H9 (cell line): ENCODE results near the gene SNTG2. TPM values are rescaled to one million over a fixed set of nuclear protein-coding genes. Genes with fewer than 3 reads are reported as not detected.

Experiments used
- DNase-seq: peaks from one replicate; pipeline ENCODE4 v3.0.0-alpha.2; 2017
- H2AFZ ChIP-seq: one replicate; pipeline ENCODE4 v1.6.1; 2013; ENCODE audit warnings: mild to moderate bottlenecking, low read length, control low read depth, moderate library complexity
- H2AK5ac ChIP-seq: 2 replicates; pipeline ENCODE4 v1.6.1; 2013; ENCODE audit warnings: low read length, control low read depth, mixed read lengths; ENCODE audit not compliant: insufficient read length
- H2BK120ac ChIP-seq: one replicate; pipeline ENCODE4 v1.6.1; 2013; ENCODE audit warnings: low read depth, mild to moderate bottlenecking, low read length, control low read depth, inconsistent platforms; ENCODE audit not compliant: poor library complexity, severe bottlenecking
- H2BK12ac ChIP-seq: 2 replicates; pipeline ENCODE4 v1.6.1; 2013; ENCODE audit warnings: low read length, control low read depth, mixed read lengths, low read depth; ENCODE audit not compliant: insufficient read length
- H2BK15ac ChIP-seq: 2 replicates; pipeline ENCODE4 v1.6.1; 2013; ENCODE audit warnings: low read depth, low read length, control low read depth
- H2BK20ac ChIP-seq: one replicate; pipeline ENCODE4 v1.6.1; 2013; ENCODE audit warnings: low read depth, mild to moderate bottlenecking, low read length, control low read depth, inconsistent platforms; ENCODE audit not compliant: poor library complexity, severe bottlenecking
- H2BK5ac ChIP-seq: 2 replicates; pipeline ENCODE4 v1.6.1; 2013; ENCODE audit warnings: low read length, control low read depth, mixed read lengths; ENCODE audit not compliant: insufficient read length
- H3K14ac ChIP-seq: 2 replicates; pipeline ENCODE4 v1.6.1; 2013; ENCODE audit warnings: low read length, control low read depth; ENCODE audit not compliant: insufficient read depth
- H3K18ac ChIP-seq: 2 replicates; pipeline ENCODE4 v1.6.1; 2013; ENCODE audit warnings: low read depth, mild to moderate bottlenecking, mixed read lengths, low read length, control low read depth; ENCODE audit not compliant: insufficient read length
- H3K23ac ChIP-seq: 2 replicates; pipeline ENCODE4 v1.6.1; 2013; ENCODE audit warnings: low read length, control low read depth, mixed read lengths, low read depth; ENCODE audit not compliant: insufficient read length
- H3K23me2 ChIP-seq: 2 replicates; pipeline ENCODE4 v1.6.1; 2013; ENCODE audit warnings: low read depth, mild to moderate bottlenecking, mixed read lengths, low read length, control low read depth; ENCODE audit not compliant: insufficient read length, poor library complexity, severe bottlenecking
- H3K27ac ChIP-seq: 2 replicates; pipeline ENCODE4 v1.5.1; 2013; ENCODE audit warnings: low read length, control low read depth, mixed read lengths, low read depth; ENCODE audit not compliant: insufficient read length
- H3K27me3 ChIP-seq: 2 replicates; pipeline ENCODE4 v1.6.1; 2013; ENCODE audit warnings: low read length, control low read depth, inconsistent platforms; ENCODE audit not compliant: insufficient read depth
- H3K4ac ChIP-seq: 2 replicates; pipeline ENCODE4 v1.6.1; 2013; ENCODE audit warnings: low read depth, mild to moderate bottlenecking, control low read depth, inconsistent platforms, low read length, moderate library complexity
- H3K4me1 ChIP-seq: 2 replicates; pipeline ENCODE4 v1.6.1; 2013; ENCODE audit warnings: low read length, control low read depth, inconsistent platforms; ENCODE audit not compliant: insufficient read depth
- H3K4me2 ChIP-seq: 2 replicates; pipeline ENCODE4 v1.6.1; 2013; ENCODE audit warnings: low read length, control low read depth, mixed read lengths; ENCODE audit not compliant: insufficient read length, insufficient read depth
- H3K56ac ChIP-seq: 2 replicates; pipeline ENCODE4 v1.6.1; 2013; ENCODE audit warnings: low read depth, mild to moderate bottlenecking, mixed read lengths, low read length, control low read depth; ENCODE audit not compliant: insufficient read length
- H3K79me1 ChIP-seq: 2 replicates; pipeline ENCODE4 v1.6.1; 2013; ENCODE audit warnings: low read depth, mild to moderate bottlenecking, moderate library complexity, low read length, control low read depth, inconsistent platforms; ENCODE audit not compliant: insufficient read depth, poor library complexity, severe bottlenecking
- H3K79me2 ChIP-seq: 2 replicates; pipeline ENCODE4 v1.6.1; 2013; ENCODE audit warnings: low read length, control low read depth, inconsistent platforms; ENCODE audit not compliant: insufficient read depth
- H3K9ac ChIP-seq: 2 replicates; pipeline ENCODE4 v1.6.1; 2013; ENCODE audit warnings: low read length, control low read depth, mixed read lengths; ENCODE audit not compliant: insufficient read length; ENCODE audit errors: extremely low read depth
- H3K9me3 ChIP-seq: one replicate; pipeline ENCODE4 v1.6.1; 2013; ENCODE audit warnings: low read depth, low read length, inconsistent platforms; ENCODE audit not compliant: control insufficient read depth
- H3T11ph ChIP-seq: one replicate; pipeline ENCODE4 v1.6.1; 2013; ENCODE audit warnings: mild to moderate bottlenecking, low read length, control low read depth, inconsistent platforms
- H4K20me1 ChIP-seq: one replicate; pipeline ENCODE4 v1.6.1; 2013; ENCODE audit not compliant: control insufficient read depth, insufficient read length, insufficient read depth
- H4K5ac ChIP-seq: 2 replicates; pipeline ENCODE4 v1.6.1; 2013; ENCODE audit warnings: low read depth, mild to moderate bottlenecking, mixed read lengths, low read length, control low read depth; ENCODE audit not compliant: insufficient read length
- H4K8ac ChIP-seq: replicated peaks from 2 replicates; pipeline ENCODE4 v1.6.1; 2013; ENCODE audit warnings: low read length, control low read depth, mixed read lengths, low read depth; ENCODE audit not compliant: insufficient read length
- H4K91ac ChIP-seq: 2 replicates; pipeline ENCODE4 v1.6.1; 2013; ENCODE audit warnings: low read depth, mild to moderate bottlenecking, moderate library complexity, mixed read lengths, low read length, control low read depth; ENCODE audit not compliant: insufficient read length
- H3K27ac Mint-ChIP-seq, 3 experiments: 2 replicates in 2 of 3; 3 replicates in 1 of 3; pipeline ENCODE4 v1.8.0; 2020 to 2021; ENCODE audit warnings: mixed read lengths in 3 of 3, mild to moderate bottlenecking in 1 of 3, moderate library complexity in 1 of 3
- H3K27me3 Mint-ChIP-seq: 2 replicates; pipeline ENCODE4 v1.8.0; 2021; ENCODE audit warnings: low read depth, mild to moderate bottlenecking, moderate library complexity, mixed read lengths
- H3K36me3 Mint-ChIP-seq, 3 experiments: 2 replicates in 2 of 3; 3 replicates in 1 of 3; pipeline ENCODE4 v1.8.0; 2020 to 2021; ENCODE audit warnings: low read depth in 3 of 3, mixed read lengths in 3 of 3; ENCODE audit not compliant: insufficient read depth in 1 of 3
- H3K4me1 Mint-ChIP-seq, 2 experiments: 2 replicates each; pipeline ENCODE4 v1.8.0; 2020; ENCODE audit warnings: mixed read lengths in 2 of 2
- H3K4me3 Mint-ChIP-seq, 2 experiments: 2 replicates in 1 of 2; 3 replicates in 1 of 2; pipeline ENCODE4 v1.8.0; 2020 to 2021; ENCODE audit warnings: mild to moderate bottlenecking in 2 of 2, mixed read lengths in 2 of 2, moderate library complexity in 1 of 2
- H3K9me3 Mint-ChIP-seq, 2 experiments: 2 replicates in 1 of 2; 3 replicates in 1 of 2; pipeline ENCODE4 v1.8.0; 2020; ENCODE audit warnings: mild to moderate bottlenecking in 2 of 2, mixed read lengths in 2 of 2, moderate library complexity in 1 of 2
- WGBS: extraction: QIAGEN DNeasy Blood & Tissue Kit; methylation state at CpG from one replicate; pipeline ENCODE4 v1.1.7; 2013; ENCODE audit warnings: missing lambda C conversion rate, low lambda C conversion rate, mixed read lengths; ENCODE audit not compliant: insufficient read length; ENCODE audit errors: extremely low coverage; 5-methylcytosine and 5-hydroxymethylcytosine counted together
- total RNA-seq: library from RNA; stranded (reverse); gene quantifications from 2 replicates; pipeline ENCODE4 v1.2.1, GENCODE V29; 2021
- TF ChIP-seq, protein P1 (sequence below): fragments of 200-600 bp; sonication (generic); conservative IDR thresholded peaks from 3 replicates; pipeline ENCODE4 v1.8.0; 2021; ENCODE audit warnings: antibody characterized with exemption, mild to moderate bottlenecking

The SNTG2 gene
- total RNA-seq, 1 experiment from 2014 or later = 13.2 TPM

DNA sequence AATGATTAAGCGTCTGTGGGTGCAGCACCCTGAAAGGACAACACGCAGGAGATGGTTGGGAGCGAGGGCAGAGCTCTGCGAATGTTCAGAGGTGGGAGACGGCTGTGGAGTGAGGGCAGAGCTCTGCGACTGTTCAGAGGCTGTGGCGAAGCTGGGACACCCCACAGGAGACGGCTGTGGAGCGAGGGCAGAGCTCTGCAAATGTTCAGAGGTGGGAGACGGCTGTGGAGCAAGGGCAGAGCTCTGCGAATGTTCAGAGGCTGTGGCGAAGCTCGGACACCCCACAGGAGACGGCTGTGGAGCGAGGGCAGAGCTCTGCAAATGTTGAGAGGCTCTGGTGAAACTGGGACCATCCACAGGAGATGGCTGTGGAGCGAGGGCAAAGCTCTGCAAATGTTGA, 40.0 kb upstream of the SNTG2 start:
- no peak overlapping the region for H3K27ac ChIP-seq
- no peak overlapping the region; the same call in 1 of the 2 replicates for H3K14ac ChIP-seq
- H3K4me3 Mint-ChIP-seq = no peak overlapping the region
- H2AK5ac ChIP-seq = no peak overlapping the region
- no peak for DNase-seq
- H3K23ac ChIP-seq = no peak overlapping the region
- H3K4me1 ChIP-seq = no peaks in the 10 kb centered on the region
- no peak overlapping the region for H3K4me2 ChIP-seq
- TF ChIP-seq, protein P1, sequence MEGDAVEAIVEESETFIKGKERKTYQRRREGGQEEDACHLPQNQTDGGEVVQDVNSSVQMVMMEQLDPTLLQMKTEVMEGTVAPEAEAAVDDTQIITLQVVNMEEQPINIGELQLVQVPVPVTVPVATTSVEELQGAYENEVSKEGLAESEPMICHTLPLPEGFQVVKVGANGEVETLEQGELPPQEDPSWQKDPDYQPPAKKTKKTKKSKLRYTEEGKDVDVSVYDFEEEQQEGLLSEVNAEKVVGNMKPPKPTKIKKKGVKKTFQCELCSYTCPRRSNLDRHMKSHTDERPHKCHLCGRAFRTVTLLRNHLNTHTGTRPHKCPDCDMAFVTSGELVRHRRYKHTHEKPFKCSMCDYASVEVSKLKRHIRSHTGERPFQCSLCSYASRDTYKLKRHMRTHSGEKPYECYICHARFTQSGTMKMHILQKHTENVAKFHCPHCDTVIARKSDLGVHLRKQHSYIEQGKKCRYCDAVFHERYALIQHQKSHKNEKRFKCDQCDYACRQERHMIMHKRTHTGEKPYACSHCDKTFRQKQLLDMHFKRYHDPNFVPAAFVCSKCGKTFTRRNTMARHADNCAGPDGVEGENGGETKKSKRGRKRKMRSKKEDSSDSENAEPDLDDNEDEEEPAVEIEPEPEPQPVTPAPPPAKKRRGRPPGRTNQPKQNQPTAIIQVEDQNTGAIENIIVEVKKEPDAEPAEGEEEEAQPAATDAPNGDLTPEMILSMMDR = no peak
- H4K20me1 ChIP-seq = no peaks in the 10 kb centered on the region
- H2BK12ac ChIP-seq = no peak overlapping the region
- H4K5ac ChIP-seq = no peak overlapping the region
- H2BK5ac ChIP-seq = no peak overlapping the region
- no CpG with 5 or more reads among the region's 16 CpGs for WGBS
- no peaks in the 10 kb centered on the region; the same call in 1 of the 2 replicates for H3K27me3 ChIP-seq
- H3K56ac ChIP-seq = no peak overlapping the region
- H3K79me1 ChIP-seq = no peaks in the 10 kb centered on the region
- H3K9me3 ChIP-seq = no peaks in the 10 kb centered on the region
- H2BK120ac ChIP-seq = no peak overlapping the region
- H3K79me2 ChIP-seq = no peaks in the 10 kb centered on the region
- H2BK20ac ChIP-seq = no peak overlapping the region
- peaks cover 16% of the 10 kb centered on the region for H3K27me3 Mint-ChIP-seq
- H3K18ac ChIP-seq = no peak overlapping the region
- H2AFZ ChIP-seq = no peak overlapping the region
- no peak overlapping the region for H2BK15ac ChIP-seq
- H4K91ac ChIP-seq = no peak overlapping the region
- H3K4me1 Mint-ChIP-seq = peaks cover 4 to 7% of the 10 kb centered on the region in 2 experiments
- no peak overlapping the region for H4K8ac ChIP-seq
- H3K27ac Mint-ChIP-seq = no peak overlapping the region
- H3K36me3 Mint-ChIP-seq = no peaks in the 10 kb centered on the region; a peak in 1 of 7 replicates
- H3K23me2 ChIP-seq = no peaks in the 10 kb centered on the region
- H3K4ac ChIP-seq = no peak overlapping the region
- H3K9ac ChIP-seq = no peak overlapping the region
- peaks cover 0 to 2% of the 10 kb centered on the region in 2 experiments; a peak in 1 of 5 replicates for H3K9me3 Mint-ChIP-seq
- no peak overlapping the region for H3T11ph ChIP-seq
